COR-L47 (cell line): ENCODE data around the gene ETV2.
"Not testable (repeated sequence)": the region's sequence is repeated elsewhere in the genome, so short reads cannot be mapped to it uniquely, and the experiment has no call there.

Experiments used
- DNase-seq: peaks from one replicate; lab custom pipeline; 2025; lab: John Stamatoyannopoulos, UW

Gene ETV2

GRCh38 chr19:35628565-35629331 lies 12.8 kb upstream of the ETV2 start, which contains the start of gene RBM42:
Gene RBM42 (plus strand): TSS chr19:35629036. CDS start chr19:35629154, 118 bp downstream.
- DNase-seq: peak; percentile 98

GRCh38 chr19:35629332-35629633 lies 12.3 kb upstream of the ETV2 start:
- no peak for DNase-seq

GRCh38 chr19:35633727-35634440 lies 7.7 kb upstream of the ETV2 start:
- DNase-seq: no peak

GRCh38 chr19:35636651-35637050 lies 4.9 kb upstream of the ETV2 start:
- no peak for DNase-seq

- DNase-seq: no peak
Measured at GRCh38 chr19:35637165-35637564, 4.4 kb upstream of the ETV2 start.

GRCh38 chr19:35639321-35639639 lies 2.3 kb upstream of the ETV2 start:
- no peak for DNase-seq

GRCh38 chr19:35639863-35640262 lies 1.7 kb upstream of the ETV2 start:
- DNase-seq: no peak

- DNase-seq: no peak
Measured at GRCh38 chr19:35642312-35642711, 767 bp downstream of the ETV2 start.

- DNase-seq: no peak
Measured at GRCh38 chr19:35642798-35643254, 1.3 kb downstream of the ETV2 start.

GRCh38 chr19:35643255-35644205 lies 2.0 kb downstream of the ETV2 start:
- peak; percentile 67 for DNase-seq

- peak; percentile 88 for DNase-seq
Measured at GRCh38 chr19:35644206-35644986, 2.9 kb downstream of the ETV2 start.

- DNase-seq: no peak
Measured at GRCh38 chr19:35644987-35645679, 3.6 kb downstream of the ETV2 start.

- no peak for DNase-seq
Measured at GRCh38 chr19:35645680-35646511, 4.4 kb downstream of the ETV2 start.

GRCh38 chr19:35648017-35648961 lies 6.7 kb downstream of the ETV2 start, which contains the start of gene COX6B1:
Gene COX6B1 (plus strand): TSS chr19:35648323. CDS start chr19:35651244, 2,921 bp downstream.
- peak; percentile 97 for DNase-seq

GRCh38 chr19:35650581-35650980 lies 9.0 kb downstream of the ETV2 start:
- DNase-seq: no peak

- DNase-seq: not testable (repeated sequence)
Measured at GRCh38 chr19:35654828-35655227, 13.3 kb downstream of the ETV2 start.

- DNase-seq: no peak
Measured at GRCh38 chr19:35655600-35655999, 14.1 kb downstream of the ETV2 start.

GRCh38 chr19:35656700-35657099 lies 15.2 kb downstream of the ETV2 start:
- DNase-seq: no peak
